HG02798 (cell line): ENCODE measurements around the gene COL8A2.

ENCODE experiments used
- ATAC-seq: cut with Tn5 transposase; IDR thresholded peaks from one replicate; pipeline ENCODE4 v1.9.1; 2021; ENCODE audit warnings: mild to moderate bottlenecking; ENCODE audit not compliant: unreplicated experiment, poor library complexity

Gene COL8A2

GRCh38 chr1:36137776-36138175 is 12.8 kb upstream of the COL8A2 start:
- ATAC-seq, result no peak

GRCh38 chr1:36137226-36137625 is 12.2 kb upstream of the COL8A2 start:
- ATAC-seq, result no peak

GRCh38 chr1:36136535-36136934 is 11.5 kb upstream of the COL8A2 start:
- ATAC-seq, result no peak

- ATAC-seq, result no peak
These were observed 10.8 kb upstream of the COL8A2 start for GRCh38 chr1:36135796-36136195.

- ATAC-seq, result no peak
These were observed 10.3 kb upstream of the COL8A2 start for GRCh38 chr1:36135330-36135667.

- no peak for ATAC-seq
These were observed 9.7 kb upstream of the COL8A2 start for GRCh38 chr1:36134505-36135329.

GRCh38 chr1:36134031-36134430 is 9.0 kb upstream of the COL8A2 start:
- ATAC-seq, result no peak

GRCh38 chr1:36133484-36133883 is 8.5 kb upstream of the COL8A2 start:
- no peak for ATAC-seq

GRCh38 chr1:36132029-36132428 is 7.0 kb upstream of the COL8A2 start:
- no peak for ATAC-seq

GRCh38 chr1:36128905-36129206 is 3.8 kb upstream of the COL8A2 start:
- ATAC-seq, result no peak

GRCh38 chr1:36128126-36128904 is 3.3 kb upstream of the COL8A2 start:
- ATAC-seq, result no peak

- ATAC-seq, result no peak
These were observed 1.9 kb upstream of the COL8A2 start for GRCh38 chr1:36126797-36127500.

GRCh38 chr1:36126005-36126716 is 1.1 kb upstream of the COL8A2 start:
- no peak for ATAC-seq

- no peak for ATAC-seq
These were observed 456 bp downstream of the COL8A2 start for GRCh38 chr1:36124404-36125128.

GRCh38 chr1:36123356-36123755 is 1.7 kb downstream of the COL8A2 start:
- no peak for ATAC-seq

GRCh38 chr1:36122062-36123030 is 2.7 kb downstream of the COL8A2 start:
- ATAC-seq, result no peak

GRCh38 chr1:36119456-36119855 is 5.6 kb downstream of the COL8A2 start:
- no peak for ATAC-seq

- no peak for ATAC-seq
These were observed 6.4 kb downstream of the COL8A2 start for GRCh38 chr1:36118447-36119204.
